ENCODE results near the gene PRKN.

PRKN gene

DNA sequence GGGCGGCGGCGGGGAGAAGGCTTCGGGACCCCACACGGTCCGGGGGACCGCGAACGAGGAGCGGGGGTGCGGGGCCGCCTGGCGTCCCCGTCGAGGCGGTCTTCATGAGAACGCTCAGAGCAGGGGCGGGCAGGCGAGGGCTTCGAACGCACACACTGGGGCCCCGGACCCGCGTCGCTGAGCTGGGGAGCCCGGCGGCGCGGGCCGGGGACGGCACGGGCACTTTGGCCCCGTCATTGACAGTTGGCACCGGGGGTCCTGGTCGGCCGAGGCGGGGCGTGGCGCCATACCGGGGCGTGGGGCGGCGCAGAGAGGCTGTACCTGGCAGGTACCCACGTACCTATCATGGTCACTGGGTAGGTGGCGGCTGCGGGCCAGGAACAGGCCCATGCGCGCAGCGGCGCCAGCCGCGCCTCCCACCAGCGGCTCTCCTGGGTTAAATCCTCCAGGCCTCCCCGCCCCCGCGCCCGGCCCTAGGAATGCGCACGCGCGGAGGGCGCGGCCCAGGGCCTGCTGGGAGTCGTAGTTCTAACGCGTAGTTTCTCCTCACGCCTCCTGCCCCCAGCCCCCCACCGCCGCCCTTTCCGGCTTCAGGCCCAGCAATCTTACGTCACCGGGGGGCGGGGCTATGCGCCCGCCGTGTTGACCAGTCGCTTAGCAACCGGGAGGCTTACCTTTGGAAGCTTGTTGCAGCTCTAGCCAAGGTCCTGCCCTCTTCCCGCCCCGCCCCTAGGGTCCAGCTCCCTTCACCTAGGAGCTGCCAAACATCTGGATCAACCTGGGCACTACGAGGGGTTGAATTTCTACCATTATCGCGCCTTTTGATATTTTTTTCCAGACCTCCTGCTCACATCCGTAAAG lies at the start of gene PRKN, which contains the start of gene PACRG:
PRKN (minus strand) TSS at position 445 of the 861 bp plus-strand sequence.
PACRG (plus strand) TSS at position 653 of the 861 bp plus-strand sequence.
- peak; percentile 96 for DNase-seq (ENCODE audit: low read depth)

GRCh38 chr6:162777091-162777490 lies 49.5 kb upstream of the PRKN start:
- no peak for DNase-seq (ENCODE audit: low read depth)

- DNase-seq (ENCODE audit: low read depth) = no peak
Observed at GRCh38 chr6:162773996-162774395, 46.4 kb upstream of the PRKN start.

DNA sequence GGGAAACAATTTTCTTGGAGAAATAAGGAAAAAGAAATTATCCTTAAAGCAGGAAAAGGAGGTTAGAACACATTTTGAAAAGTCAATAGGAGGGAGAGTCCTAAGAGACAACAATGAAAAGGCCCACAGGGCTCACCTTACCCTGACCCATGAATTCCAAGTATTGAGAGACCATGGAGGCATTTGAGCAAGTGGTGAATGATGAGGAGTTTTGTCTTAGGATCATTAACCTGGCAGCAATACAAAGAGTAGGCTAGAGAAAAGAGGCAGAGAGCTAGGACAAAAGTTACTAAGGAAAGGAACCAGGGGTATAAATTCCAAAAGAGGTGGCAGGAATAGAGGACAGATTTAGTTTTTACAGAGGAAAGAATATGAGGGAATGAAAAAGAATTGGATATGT lies 44.9 kb upstream of the PRKN start:
- no peak for DNase-seq (ENCODE audit: low read depth)

GRCh38 chr6:162770955-162771354 lies 43.4 kb upstream of the PRKN start:
- DNase-seq (ENCODE audit: low read depth) = no peak

- no peak for DNase-seq (ENCODE audit: low read depth)
Observed at GRCh38 chr6:162770136-162770535, 42.6 kb upstream of the PRKN start.

- DNase-seq (ENCODE audit: low read depth) = no peak
Observed at GRCh38 chr6:162753775-162754174, 26.2 kb upstream of the PRKN start.

DNA sequence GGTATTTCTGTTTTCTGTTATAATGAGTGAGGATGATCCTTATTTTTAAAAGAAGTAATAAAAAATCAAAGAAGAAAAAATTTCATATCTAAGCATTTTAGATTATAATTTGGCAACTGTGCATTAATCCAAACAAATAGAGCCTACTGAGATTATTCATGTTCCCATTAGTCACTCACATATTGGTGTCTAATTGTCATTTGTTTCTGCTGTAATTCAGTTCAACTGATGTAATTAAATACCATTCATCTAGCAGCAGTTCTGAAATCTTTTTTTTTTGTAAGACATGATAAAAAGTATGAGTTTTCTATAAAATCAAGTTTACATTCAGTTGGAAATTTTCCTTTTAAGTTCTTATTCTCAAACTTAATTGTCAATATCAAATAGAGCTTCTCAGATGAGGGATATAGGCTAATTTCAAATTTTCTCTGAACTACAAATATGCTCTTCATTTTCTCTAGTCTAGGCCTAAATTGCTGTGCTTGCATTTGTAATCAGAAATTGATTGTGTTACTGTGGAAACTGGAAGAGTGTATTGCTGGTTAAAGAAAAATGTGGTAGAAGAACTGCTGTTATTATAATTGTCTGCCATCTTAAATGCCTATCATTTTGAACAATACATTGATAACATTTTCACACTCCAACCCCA lies 23.8 kb upstream of the PRKN start:
- no peak for DNase-seq (ENCODE audit: low read depth)

DNA sequence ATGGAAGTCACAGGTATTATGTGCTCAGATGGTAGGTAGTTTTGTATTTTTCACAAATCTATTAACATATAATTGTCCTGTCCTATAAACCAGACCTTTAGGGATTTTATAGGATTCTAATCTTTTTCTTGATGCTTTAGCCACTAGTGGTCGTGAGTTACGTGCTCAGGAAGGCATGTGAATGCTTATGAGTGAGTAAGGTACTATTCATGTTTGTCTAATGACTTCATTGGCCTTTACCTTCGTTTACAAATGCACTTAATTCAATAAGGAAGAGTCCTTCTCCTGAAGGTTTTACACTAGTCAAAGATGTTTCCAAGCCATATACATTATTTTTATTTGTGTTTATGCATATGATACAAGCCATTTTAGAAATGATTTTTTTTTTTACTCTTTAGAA lies 23.2 kb upstream of the PRKN start:
- DNase-seq (ENCODE audit: low read depth) = no peak

DNA sequence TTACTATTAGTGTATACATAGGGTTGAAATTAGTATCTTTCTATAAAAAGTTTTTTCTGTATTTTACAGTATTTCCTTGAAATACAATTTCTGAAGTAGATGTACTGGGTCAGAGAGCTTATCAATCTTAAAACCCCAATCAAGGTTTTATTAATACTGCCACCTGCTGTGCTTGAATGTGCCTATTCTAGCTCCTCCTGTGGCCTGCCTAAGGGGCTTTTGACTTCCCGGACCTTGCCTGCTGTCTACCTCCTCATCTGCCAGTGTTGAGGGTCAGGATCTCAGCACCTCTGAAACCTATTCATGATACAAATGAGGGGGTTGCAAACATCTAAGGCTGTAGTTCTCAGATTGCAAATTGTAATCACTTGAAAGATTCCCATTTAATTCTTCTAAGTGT lies 9.4 kb upstream of the PRKN start:
- no peak for DNase-seq (ENCODE audit: low read depth)

GRCh38 chr6:162733489-162733888 lies 5.9 kb upstream of the PRKN start:
- no peak for DNase-seq (ENCODE audit: low read depth)

DNA sequence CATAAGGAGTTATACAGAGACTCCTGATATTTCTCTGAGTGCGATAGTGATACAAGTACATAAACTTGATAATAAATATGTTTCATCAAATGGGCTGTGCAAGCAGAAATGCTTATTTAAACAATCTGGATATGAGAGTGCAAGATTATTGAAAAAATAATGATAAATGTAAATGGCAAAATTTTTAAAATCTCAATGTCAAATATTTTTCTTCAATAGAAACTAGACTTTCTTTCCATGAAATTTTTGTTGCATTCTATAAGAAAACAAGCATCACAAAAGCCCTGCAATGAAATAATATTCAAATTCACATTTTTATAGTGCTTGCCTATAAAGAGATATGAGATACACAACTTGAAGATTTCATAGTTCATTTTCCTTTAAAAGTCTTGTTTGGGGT lies 2.9 kb upstream of the PRKN start:
- DNase-seq (ENCODE audit: low read depth) = no peak

DNA sequence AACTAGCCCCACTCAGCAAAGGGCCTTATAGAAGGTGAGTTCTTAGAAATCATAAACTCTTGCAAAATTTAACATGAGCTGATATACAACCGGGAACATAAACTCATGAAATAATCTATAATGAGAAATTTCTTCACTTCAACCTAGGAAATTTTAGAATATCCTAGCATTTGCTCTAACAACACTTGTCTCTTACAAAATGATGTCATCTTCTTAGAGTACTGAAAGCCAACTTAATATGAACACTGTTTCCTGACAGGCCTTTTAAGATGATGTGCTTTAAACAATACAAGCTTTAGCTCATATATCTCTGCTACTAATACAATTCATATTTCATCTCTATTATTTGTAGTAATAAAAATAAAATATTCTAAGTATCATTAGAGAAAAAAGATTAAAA lies 1.1 kb upstream of the PRKN start:
- no peak for DNase-seq (ENCODE audit: low read depth)

GRCh38 chr6:162728197-162728596 lies 631 bp upstream of the PRKN start:
- DNase-seq (ENCODE audit: low read depth) = no peak

GRCh38 chr6:162726947-162727321 lies 632 bp downstream of the PRKN start:
- DNase-seq (ENCODE audit: low read depth) = no peak

GRCh38 chr6:162722633-162723032 lies 4.9 kb downstream of the PRKN start:
- DNase-seq (ENCODE audit: low read depth) = no peak

GRCh38 chr6:162722226-162722625 lies 5.3 kb downstream of the PRKN start:
- no peak for DNase-seq (ENCODE audit: low read depth)

DNA sequence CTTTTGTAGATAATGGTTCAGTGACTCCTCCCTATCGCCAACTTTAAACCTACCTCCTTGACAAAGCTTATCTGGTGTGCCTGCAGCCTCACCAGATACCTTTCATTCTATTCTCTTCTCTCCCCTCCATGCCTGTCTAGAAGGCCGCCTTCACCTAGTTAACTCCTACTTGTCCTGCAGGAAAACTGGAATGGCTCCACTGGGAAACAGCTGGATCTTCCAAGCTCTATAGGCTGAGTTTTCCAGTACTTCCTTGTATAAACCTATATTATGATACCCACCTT lies 6.2 kb downstream of the PRKN start:
- DNase-seq (ENCODE audit: low read depth) = no peak

DNA sequence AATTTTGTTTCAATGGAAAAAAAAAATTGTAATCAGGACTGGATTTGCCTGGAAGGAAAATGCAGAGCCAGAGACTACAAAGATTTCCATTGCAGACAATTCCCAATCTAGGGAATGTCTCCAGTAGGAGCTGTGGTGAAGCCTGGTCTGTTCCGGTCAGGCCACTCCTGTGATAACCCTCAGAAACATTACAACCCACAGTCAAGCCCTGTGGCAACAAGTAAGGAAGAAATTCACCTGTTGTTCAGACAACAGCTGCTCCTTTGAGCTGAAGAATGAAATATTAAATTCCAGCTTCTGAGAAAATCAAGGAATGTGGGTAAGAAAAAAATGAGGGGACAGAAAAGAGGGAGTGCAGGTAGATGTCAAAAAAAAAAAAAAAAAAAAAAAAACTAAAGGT lies 8.0 kb downstream of the PRKN start:
- DNase-seq (ENCODE audit: low read depth) = no peak

GRCh38 chr6:162715601-162716000 lies 12.0 kb downstream of the PRKN start:
- no peak for DNase-seq (ENCODE audit: low read depth)

GRCh38 chr6:162713974-162714780 lies 13.4 kb downstream of the PRKN start:
- no peak for DNase-seq (ENCODE audit: low read depth)

GRCh38 chr6:162712694-162713093 lies 14.9 kb downstream of the PRKN start:
- no peak for DNase-seq (ENCODE audit: low read depth)

GRCh38 chr6:162711376-162711775 lies 16.2 kb downstream of the PRKN start:
- DNase-seq (ENCODE audit: low read depth) = no peak
